ENCODE results near the gene HS3ST2. TPM values are rescaled to one million over a fixed set of nuclear protein-coding genes. Genes with fewer than 3 reads are reported as not detected.

HS3ST2 gene
- total RNA-seq, 2 experiments from 2014 or later, result not detected

GRCh38 chr16:22861580-22861979 lies 47.6 kb downstream of the HS3ST2 start:
- Mint-ChIP-seq H3K4me1 (ENCODE audit: low read depth) (no peaks in the 10 kb centered on the region), H3K27ac (no peak overlapping the region), H3K9me3 (no peaks in the 10 kb centered on the region), H3K4me3 (no peak overlapping the region), H3K27me3 (peaks cover 17% of the 10 kb centered on the region), H3K36me3 (no peaks in the 10 kb centered on the region)
- DNase-seq, result no peak
- ChIA-PET CTCF (interaction anchor here (0.6 kb wide), 1 partner anchor 15 kb away, joined by 3 read pairs; no protein-coding TSS in a partner anchor), POLR2A (interaction anchor here (0.6 kb wide), 1 partner anchor 784 kb away, joined by 3 read pairs; no protein-coding TSS in a partner anchor)
- intact Hi-C loops (cut with micrococcal nuclease), result no loop called here

GRCh38 chr16:22862046-22862445 lies 48.1 kb downstream of the HS3ST2 start:
- no peak overlapping the region for H3K27ac Mint-ChIP-seq
- H3K4me1 Mint-ChIP-seq (ENCODE audit: low read depth), result no peaks in the 10 kb centered on the region

GRCh38 chr16:22864375-22864774 lies 50.4 kb downstream of the HS3ST2 start:
- Mint-ChIP-seq H3K27ac (no peak overlapping the region), H3K27me3 (peaks cover 15% of the 10 kb centered on the region), H3K4me1 (ENCODE audit: low read depth) (no peaks in the 10 kb centered on the region), H3K4me3 (no peak overlapping the region), H3K36me3 (no peaks in the 10 kb centered on the region), H3K9me3 (no peaks in the 10 kb centered on the region)
- DNase-seq, result no peak
- ChIA-PET CTCF (no interaction called here), POLR2A (no interaction called here)
- intact Hi-C loops (cut with micrococcal nuclease), result no loop called here

More at GRCh38 chr16:22862046-22862445, 48.1 kb downstream of the HS3ST2 start:
- Mint-ChIP-seq H3K27me3 (peaks cover 17% of the 10 kb centered on the region), H3K36me3 (no peaks in the 10 kb centered on the region), H3K9me3 (no peaks in the 10 kb centered on the region), H3K4me3 (no peak overlapping the region)
- DNase-seq, result no peak
- ChIA-PET CTCF (interaction anchor here (0.6 kb wide), 1 partner anchor 15 kb away, joined by 3 read pairs; no protein-coding TSS in a partner anchor), POLR2A (interaction anchor here (0.6 kb wide), 1 partner anchor 784 kb away, joined by 3 read pairs; no protein-coding TSS in a partner anchor)
- intact Hi-C loops (cut with micrococcal nuclease), result no loop called here

DNA sequence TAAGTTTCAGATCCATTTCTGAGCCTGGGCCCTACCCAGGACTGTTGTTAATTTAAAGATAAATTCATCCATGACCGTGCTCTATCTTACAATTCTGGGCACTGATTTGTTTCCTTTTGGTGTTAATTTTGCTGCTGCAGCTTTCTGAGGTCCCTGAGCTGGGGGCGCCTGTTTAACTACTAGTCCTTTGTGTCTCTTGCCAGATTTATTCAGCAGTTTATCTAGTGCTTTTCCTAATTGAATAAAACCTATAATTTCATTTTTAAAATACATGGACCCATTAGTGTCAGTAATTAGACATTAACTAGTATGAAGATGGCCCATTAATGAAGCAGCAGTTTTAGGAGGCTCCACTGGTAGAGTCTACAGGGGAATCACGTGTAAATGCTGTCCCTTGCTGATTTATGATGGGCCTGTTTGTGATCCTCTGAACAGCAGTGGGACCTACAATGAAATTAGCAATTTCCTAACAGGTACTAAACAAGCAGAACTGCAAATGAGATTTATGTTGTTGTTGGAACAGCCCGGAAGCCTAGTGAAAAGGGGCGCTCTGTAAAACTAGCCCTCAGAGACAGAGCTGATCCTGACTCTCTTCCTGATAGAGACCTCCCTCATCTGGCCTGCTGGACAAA lies 54.7 kb downstream of the HS3ST2 start:
- ChIA-PET CTCF (no interaction called here), POLR2A (no interaction called here)
- Mint-ChIP-seq H3K36me3 (no peaks in the 10 kb centered on the region), H3K4me3 (no peak overlapping the region), H3K4me1 (ENCODE audit: low read depth) (no peaks in the 10 kb centered on the region), H3K9me3 (no peaks in the 10 kb centered on the region), H3K27ac (no peak overlapping the region), H3K27me3 (peaks cover 15% of the 10 kb centered on the region)
- intact Hi-C loops (cut with micrococcal nuclease), result no loop called here
- DNase-seq, result no peak

DNA sequence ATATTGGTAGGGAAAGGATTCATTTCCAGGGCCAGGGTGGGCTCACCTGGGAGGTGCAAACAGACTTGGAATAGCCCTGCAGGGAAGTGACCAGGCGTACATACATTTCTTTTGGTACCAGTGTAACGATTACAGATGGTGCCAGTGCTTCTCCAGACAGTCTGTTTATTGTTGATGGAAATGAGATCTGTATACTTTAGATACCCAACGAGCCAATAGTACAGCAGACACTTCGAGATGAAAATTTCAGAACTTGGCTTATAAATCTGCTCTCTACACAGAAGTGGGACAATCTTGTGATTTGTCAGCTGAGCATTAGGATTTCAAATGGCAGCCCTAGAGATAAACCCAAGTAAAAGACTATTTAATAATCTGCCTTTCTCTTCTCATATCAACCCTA lies 57.9 kb downstream of the HS3ST2 start:
- peaks cover 13% of the 10 kb centered on the region for H3K27me3 Mint-ChIP-seq
- no peaks in the 10 kb centered on the region for H3K36me3 Mint-ChIP-seq
- intact Hi-C loops (cut with micrococcal nuclease), result no loop called here
- POLR2A ChIA-PET, result no interaction called here
- H3K4me3 Mint-ChIP-seq, result no peak overlapping the region
- H3K4me1 Mint-ChIP-seq (ENCODE audit: low read depth), result no peaks in the 10 kb centered on the region
- no peak for DNase-seq
- H3K27ac Mint-ChIP-seq, result no peak overlapping the region
- CTCF ChIA-PET, result no interaction called here
- no peaks in the 10 kb centered on the region for H3K9me3 Mint-ChIP-seq

GRCh38 chr16:22874394-22874793 lies 60.4 kb downstream of the HS3ST2 start:
- DNase-seq, result no peak
- no peak overlapping the region for H3K4me3 Mint-ChIP-seq
- H3K27ac Mint-ChIP-seq, result no peak overlapping the region
- no peaks in the 10 kb centered on the region for H3K4me1 Mint-ChIP-seq (ENCODE audit: low read depth)
- CTCF ChIA-PET, result no interaction called here
- intact Hi-C loops (cut with micrococcal nuclease), result no loop called here
- H3K9me3 Mint-ChIP-seq, result no peaks in the 10 kb centered on the region
- POLR2A ChIA-PET, result no interaction called here
- peaks cover 23% of the 10 kb centered on the region for H3K27me3 Mint-ChIP-seq
- no peaks in the 10 kb centered on the region for H3K36me3 Mint-ChIP-seq

GRCh38 chr16:22878955-22879354 lies 65.0 kb downstream of the HS3ST2 start:
- POLR2A ChIA-PET, result no interaction called here
- H3K27ac Mint-ChIP-seq, result no peak overlapping the region

GRCh38 chr16:22879466-22879865 lies 65.5 kb downstream of the HS3ST2 start:
- POLR2A ChIA-PET, result no interaction called here
- CTCF ChIA-PET, result no interaction called here
- Mint-ChIP-seq H3K4me1 (ENCODE audit: low read depth) (no peaks in the 10 kb centered on the region), H3K9me3 (no peaks in the 10 kb centered on the region), H3K27me3 (peaks cover 13% of the 10 kb centered on the region), H3K4me3 (no peak overlapping the region), H3K27ac (no peak overlapping the region), H3K36me3 (no peaks in the 10 kb centered on the region)
- intact Hi-C loops (cut with micrococcal nuclease), result no loop called here
- DNase-seq, result no peak

More at GRCh38 chr16:22878955-22879354, 65.0 kb downstream of the HS3ST2 start:
- H3K4me3 Mint-ChIP-seq, result no peak overlapping the region
- H3K9me3 Mint-ChIP-seq, result no peaks in the 10 kb centered on the region
- no peak for DNase-seq
- no peaks in the 10 kb centered on the region for H3K36me3 Mint-ChIP-seq
- CTCF ChIA-PET, result no interaction called here
- no peaks in the 10 kb centered on the region for H3K4me1 Mint-ChIP-seq (ENCODE audit: low read depth)
- peaks cover 13% of the 10 kb centered on the region for H3K27me3 Mint-ChIP-seq
- intact Hi-C loops (cut with micrococcal nuclease), result no loop called here

DNA sequence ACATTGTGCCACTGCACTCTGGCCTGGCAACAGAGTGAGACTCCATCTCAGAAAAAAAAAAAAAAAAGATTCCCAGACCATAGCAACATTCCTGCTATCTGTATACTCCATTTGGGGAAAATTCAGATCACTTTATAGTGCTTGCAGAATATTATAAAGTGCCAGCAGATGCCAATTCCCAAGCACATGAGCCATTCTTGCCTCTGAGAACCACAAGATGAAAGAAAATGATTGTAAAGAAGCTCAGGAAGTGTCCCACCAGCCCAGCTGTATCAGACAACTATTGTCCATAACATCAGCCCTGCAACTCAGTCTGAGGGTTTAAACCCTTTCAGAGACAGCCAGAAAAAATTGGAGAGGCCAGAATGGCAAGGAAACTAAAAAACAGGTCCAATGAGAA lies 69.0 kb downstream of the HS3ST2 start:
- no peak for DNase-seq
- POLR2A ChIA-PET, result no interaction called here
- Mint-ChIP-seq H3K4me1 (ENCODE audit: low read depth) (no peaks in the 10 kb centered on the region), H3K27me3 (peaks cover 4% of the 10 kb centered on the region), H3K36me3 (no peaks in the 10 kb centered on the region), H3K4me3 (no peak overlapping the region), H3K27ac (no peak overlapping the region), H3K9me3 (no peaks in the 10 kb centered on the region)
- intact Hi-C loops (cut with micrococcal nuclease), result no loop called here
- CTCF ChIA-PET, result interaction anchor here (1.0 to 1.6 kb wide), 2 partner anchors 9 to 1198 kb away, joined by 3 to 4 read pairs; no protein-coding TSS in a partner anchor

DNA sequence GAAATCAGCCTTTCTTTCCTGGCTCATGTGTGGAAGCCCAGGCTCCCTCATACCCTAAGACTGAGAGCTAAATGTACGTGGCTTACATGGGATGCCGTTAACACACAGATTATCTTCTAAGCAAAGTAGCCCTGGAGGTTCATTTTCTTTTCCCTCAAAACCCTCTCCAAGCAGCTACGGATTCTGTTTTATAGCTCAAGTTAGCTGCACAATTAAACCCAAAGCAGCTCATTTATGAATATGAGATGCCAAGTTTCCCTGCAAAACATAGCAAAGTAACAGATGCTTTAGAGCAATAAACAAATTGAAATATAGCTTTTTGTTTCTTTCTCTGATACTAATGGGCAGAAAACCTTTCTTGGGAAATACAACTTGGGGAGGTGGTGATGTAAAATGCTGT lies 72.0 kb downstream of the HS3ST2 start:
- Mint-ChIP-seq H3K9me3 (no peaks in the 10 kb centered on the region), H3K27me3 (peaks cover 2% of the 10 kb centered on the region), H3K4me1 (ENCODE audit: low read depth) (no peaks in the 10 kb centered on the region), H3K4me3 (no peak overlapping the region), H3K27ac (no peak overlapping the region), H3K36me3 (no peaks in the 10 kb centered on the region)
- POLR2A ChIA-PET, result no interaction called here
- CTCF ChIA-PET, result no interaction called here
- intact Hi-C loops (cut with micrococcal nuclease), result no loop called here
- DNase-seq, result no peak

- H3K4me3 Mint-ChIP-seq, result no peak overlapping the region
- no peaks in the 10 kb centered on the region for H3K36me3 Mint-ChIP-seq
- ChIA-PET CTCF (no interaction called here), POLR2A (no interaction called here)
- no peak overlapping the region for H3K27ac Mint-ChIP-seq
- no peaks in the 10 kb centered on the region for H3K9me3 Mint-ChIP-seq
- H3K4me1 Mint-ChIP-seq (ENCODE audit: low read depth), result no peaks in the 10 kb centered on the region
- peaks cover 2% of the 10 kb centered on the region for H3K27me3 Mint-ChIP-seq
- intact Hi-C loops (cut with micrococcal nuclease), result no loop called here
- DNase-seq, result no peak
These were observed 73.0 kb downstream of the HS3ST2 start for GRCh38 chr16:22886927-22887326.

DNA sequence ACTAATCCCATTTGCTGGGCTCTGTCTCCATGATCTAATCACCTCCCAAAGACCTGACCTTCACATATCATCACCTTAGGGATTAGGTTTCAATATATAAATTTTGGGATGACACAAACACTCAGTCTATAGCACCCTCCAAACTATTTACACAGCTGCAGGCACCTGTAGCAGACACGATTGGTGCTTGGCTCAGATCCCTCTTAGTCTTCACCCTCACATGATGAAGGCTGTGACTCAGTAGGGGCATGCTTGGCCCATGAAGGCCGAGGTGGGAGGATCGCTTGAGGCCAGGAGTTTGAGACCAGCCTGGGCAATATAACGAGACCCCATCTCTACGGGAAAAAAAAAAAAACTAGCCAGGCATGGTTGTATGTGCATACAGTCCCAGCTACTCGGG lies 73.5 kb downstream of the HS3ST2 start:
- H3K9me3 Mint-ChIP-seq, result no peaks in the 10 kb centered on the region
- H3K27me3 Mint-ChIP-seq, result peaks cover 2% of the 10 kb centered on the region
- CTCF ChIA-PET, result no interaction called here
- intact Hi-C loops (cut with micrococcal nuclease), result no loop called here
- no peak overlapping the region for H3K27ac Mint-ChIP-seq
- DNase-seq, result no peak
- H3K36me3 Mint-ChIP-seq, result no peaks in the 10 kb centered on the region
- H3K4me3 Mint-ChIP-seq, result no peak overlapping the region
- POLR2A ChIA-PET, result no interaction called here
- H3K4me1 Mint-ChIP-seq (ENCODE audit: low read depth), result no peaks in the 10 kb centered on the region

GRCh38 chr16:22888791-22889190 lies 74.8 kb downstream of the HS3ST2 start:
- intact Hi-C loops (cut with micrococcal nuclease), result no loop called here
- CTCF ChIA-PET, result no interaction called here
- Mint-ChIP-seq H3K27ac (no peak overlapping the region), H3K36me3 (no peaks in the 10 kb centered on the region), H3K9me3 (no peaks in the 10 kb centered on the region), H3K4me1 (ENCODE audit: low read depth) (no peaks in the 10 kb centered on the region), H3K27me3 (peaks cover 2% of the 10 kb centered on the region), H3K4me3 (no peak overlapping the region)
- DNase-seq, result no peak
- POLR2A ChIA-PET, result no interaction called here

All from activated CD4-positive, alpha-beta memory T cell treated with anti-CD3 and anti-CD28 coated beads for 36 hours (primary cell).